ENCODE measurements around the gene ITGB2.

DNA sequence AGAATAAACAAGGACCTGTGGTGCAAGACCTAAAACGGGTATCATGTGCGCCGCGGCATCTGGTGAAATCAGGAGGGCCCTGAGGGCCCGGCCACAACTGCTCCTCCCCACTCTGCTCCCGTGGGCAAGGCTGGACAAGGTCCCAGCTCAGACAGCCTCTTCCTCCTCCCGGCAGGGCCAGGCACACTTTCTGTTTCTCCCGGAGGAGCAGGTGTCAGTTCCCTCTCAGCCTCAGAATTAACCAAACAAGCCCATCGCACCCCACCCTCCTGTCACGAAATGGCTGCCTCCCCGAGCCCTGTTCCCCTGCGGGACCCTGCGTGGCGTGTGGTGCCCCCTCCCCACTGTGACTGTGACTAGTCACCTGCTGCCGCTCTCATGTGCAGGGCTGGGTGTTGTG is 62.4 kb downstream of the ITGB2 start:
- no peak for TF ChIP-seq POLR2AphosphoS5 (IDR thresholded peaks at IDR 0.05; ENCODE audit: low read depth, low read length)
- no peak for TF ChIP-seq SIN3A (IDR thresholded peaks at IDR 0.05; ENCODE audit: borderline replicate concordance, insufficient read depth, low read length)
- TF ChIP-seq, protein P1, sequence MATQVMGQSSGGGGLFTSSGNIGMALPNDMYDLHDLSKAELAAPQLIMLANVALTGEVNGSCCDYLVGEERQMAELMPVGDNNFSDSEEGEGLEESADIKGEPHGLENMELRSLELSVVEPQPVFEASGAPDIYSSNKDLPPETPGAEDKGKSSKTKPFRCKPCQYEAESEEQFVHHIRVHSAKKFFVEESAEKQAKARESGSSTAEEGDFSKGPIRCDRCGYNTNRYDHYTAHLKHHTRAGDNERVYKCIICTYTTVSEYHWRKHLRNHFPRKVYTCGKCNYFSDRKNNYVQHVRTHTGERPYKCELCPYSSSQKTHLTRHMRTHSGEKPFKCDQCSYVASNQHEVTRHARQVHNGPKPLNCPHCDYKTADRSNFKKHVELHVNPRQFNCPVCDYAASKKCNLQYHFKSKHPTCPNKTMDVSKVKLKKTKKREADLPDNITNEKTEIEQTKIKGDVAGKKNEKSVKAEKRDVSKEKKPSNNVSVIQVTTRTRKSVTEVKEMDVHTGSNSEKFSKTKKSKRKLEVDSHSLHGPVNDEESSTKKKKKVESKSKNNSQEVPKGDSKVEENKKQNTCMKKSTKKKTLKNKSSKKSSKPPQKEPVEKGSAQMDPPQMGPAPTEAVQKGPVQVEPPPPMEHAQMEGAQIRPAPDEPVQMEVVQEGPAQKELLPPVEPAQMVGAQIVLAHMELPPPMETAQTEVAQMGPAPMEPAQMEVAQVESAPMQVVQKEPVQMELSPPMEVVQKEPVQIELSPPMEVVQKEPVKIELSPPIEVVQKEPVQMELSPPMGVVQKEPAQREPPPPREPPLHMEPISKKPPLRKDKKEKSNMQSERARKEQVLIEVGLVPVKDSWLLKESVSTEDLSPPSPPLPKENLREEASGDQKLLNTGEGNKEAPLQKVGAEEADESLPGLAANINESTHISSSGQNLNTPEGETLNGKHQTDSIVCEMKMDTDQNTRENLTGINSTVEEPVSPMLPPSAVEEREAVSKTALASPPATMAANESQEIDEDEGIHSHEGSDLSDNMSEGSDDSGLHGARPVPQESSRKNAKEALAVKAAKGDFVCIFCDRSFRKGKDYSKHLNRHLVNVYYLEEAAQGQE (IDR thresholded peaks at IDR 0.05; ENCODE audit: insufficient read depth in 1 of 2, low read depth in 2 of 2, low read length in 2 of 2), result no peak

Measured in PFSK-1 (cell line).